UCSD-AML1 (cell line): ENCODE measurements around the gene RUNX1.
A peak's percentile ranks its signal among the peaks of the same experiment; 100 is the strongest.

Experiments used
- DNase-seq: peaks from one replicate; lab custom pipeline; 2025; ENCODE audit not compliant: unreplicated experiment; lab: John Stamatoyannopoulos, UW

Gene RUNX1

GRCh38 chr21:34927992-34928391, 121.1 kb downstream of the RUNX1 start:
- no peak for DNase-seq

- DNase-seq, result no peak
Observed at GRCh38 chr21:34926803-34927467, 122.2 kb downstream of the RUNX1 start.

- no peak for DNase-seq
Observed at GRCh38 chr21:34925597-34925996, 123.5 kb downstream of the RUNX1 start.

- no peak for DNase-seq
Observed at GRCh38 chr21:34924771-34925419, 124.2 kb downstream of the RUNX1 start.

- DNase-seq, result no peak
Observed at GRCh38 chr21:34924194-34924593, 124.9 kb downstream of the RUNX1 start.

GRCh38 chr21:34923626-34924025, 125.5 kb downstream of the RUNX1 start:
- DNase-seq, result no peak

GRCh38 chr21:34923202-34923601, 125.9 kb downstream of the RUNX1 start:
- no peak for DNase-seq

GRCh38 chr21:34922479-34922878, 126.6 kb downstream of the RUNX1 start:
- no peak for DNase-seq

GRCh38 chr21:34921151-34921550, 128.0 kb downstream of the RUNX1 start:
- no peak for DNase-seq

GRCh38 chr21:34919406-34919805, 129.7 kb downstream of the RUNX1 start:
- no peak for DNase-seq

GRCh38 chr21:34916446-34916845, 132.7 kb downstream of the RUNX1 start:
- no peak for DNase-seq

GRCh38 chr21:34915364-34915841, 133.7 kb downstream of the RUNX1 start:
- no peak for DNase-seq

GRCh38 chr21:34914239-34914638, 134.9 kb downstream of the RUNX1 start:
- DNase-seq, result no peak

GRCh38 chr21:34913811-34914210, 135.3 kb downstream of the RUNX1 start:
- no peak for DNase-seq

- no peak for DNase-seq
Observed at GRCh38 chr21:34912022-34912945, 136.8 kb downstream of the RUNX1 start.

- DNase-seq, result peak; percentile 67
Observed at GRCh38 chr21:34911360-34911759, 137.7 kb downstream of the RUNX1 start.

GRCh38 chr21:34910396-34910795, 138.7 kb downstream of the RUNX1 start:
- no peak for DNase-seq

GRCh38 chr21:34909492-34910292, 139.4 kb downstream of the RUNX1 start:
- DNase-seq, result no peak

GRCh38 chr21:34908419-34909055, 140.6 kb downstream of the RUNX1 start:
- DNase-seq, result peak; percentile 77
